Raji (cell line): ENCODE data around the gene MRPL4.

Source experiments
- POLR2A ChIP-seq: IDR thresholded peaks from 2 replicates; pipeline ENCODE4 v1.6.1; 2011; ENCODE audit warnings: low read depth, low read length, control low read depth; ENCODE audit not compliant: insufficient read depth

Gene MRPL4

GRCh38 chr19:10295847-10296591, 44.0 kb downstream of the MRPL4 start:
- no peak for TF ChIP-seq POLR2A

DNA sequence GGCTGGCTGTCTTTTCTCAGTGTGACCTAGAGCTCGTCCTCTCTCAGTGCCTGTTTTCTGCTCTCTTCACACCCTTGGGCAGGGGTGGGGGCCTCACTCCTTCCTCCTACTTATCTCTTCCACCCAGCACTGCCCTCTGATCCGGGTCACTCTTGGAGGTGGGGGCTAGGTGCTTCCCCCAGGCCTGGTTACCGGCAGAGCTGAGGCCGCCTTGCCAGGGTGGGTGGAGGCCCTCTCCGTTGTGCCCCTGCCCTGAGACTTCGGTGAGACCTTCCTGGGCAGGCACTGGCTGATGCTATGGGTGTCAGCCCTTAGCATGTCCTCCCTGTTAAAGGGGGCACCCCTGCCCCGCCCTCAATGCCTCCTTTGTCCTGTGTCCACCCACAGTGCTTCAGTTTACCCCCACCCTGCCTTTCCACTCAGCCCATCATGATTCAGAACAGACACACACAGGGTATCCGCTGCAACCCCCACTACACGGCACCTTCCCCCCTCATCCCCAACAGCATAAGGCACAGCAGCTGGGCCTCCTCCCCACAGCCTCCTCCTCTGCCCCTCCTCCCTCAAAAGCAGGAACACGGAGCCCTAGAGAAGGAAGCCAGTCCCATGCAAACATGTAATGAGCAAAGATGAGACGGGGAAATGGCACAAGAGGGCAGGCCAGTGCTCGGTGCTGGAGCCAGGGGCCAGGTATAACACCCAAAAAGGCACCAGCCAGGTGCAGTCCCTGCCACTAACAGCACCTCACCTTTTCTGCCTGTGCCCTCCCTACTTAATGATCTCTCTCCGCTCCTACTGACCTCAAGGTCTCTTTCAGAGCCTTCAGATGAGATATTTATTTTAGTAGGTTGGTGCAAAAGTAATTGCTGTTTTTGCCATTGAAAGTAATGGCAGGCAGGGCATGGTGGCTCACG, 47.8 kb downstream of the MRPL4 start:
- TF ChIP-seq POLR2A, result no peak

GRCh38 chr19:10305139-10305806, 53.3 kb downstream of the MRPL4 start:
- no peak for TF ChIP-seq POLR2A

- no peak for TF ChIP-seq POLR2A
Observed at GRCh38 chr19:10306327-10306726, 54.3 kb downstream of the MRPL4 start.

- TF ChIP-seq POLR2A, result no peak
Observed at GRCh38 chr19:10309423-10309822, 57.4 kb downstream of the MRPL4 start, which contains the start of gene ZGLP1. ZGLP1 (minus strand) TSS chr19:10309815.
